HepG2 (cell line): ENCODE measurements around the gene RPP14. TPM values are rescaled to one million over a fixed set of nuclear protein-coding genes. Genes with fewer than 3 reads are reported as not detected.

Experiments used
- ELF1 ChIP-seq: sonication (generic); formaldehyde crosslinking; IDR thresholded peaks from 2 replicates; pipeline ENCODE4 v1.4.0; 2020; ENCODE audit warnings: missing genetic modification reagents
- ELF4 ChIP-seq: sonication (generic); formaldehyde crosslinking; IDR thresholded peaks from 2 replicates; pipeline ENCODE4 v1.5.0; 2020; ENCODE audit warnings: missing genetic modification reagents, mild to moderate bottlenecking, moderate library complexity, borderline replicate concordance
- FOXK2 ChIP-seq: fragments of 450-650 bp; IDR thresholded peaks from 2 replicates; pipeline ENCODE4 v1.6.1; 2016
- HIVEP1 ChIP-seq: sonication (generic); formaldehyde crosslinking; IDR thresholded peaks from 2 replicates; pipeline ENCODE4 v1.4.0; 2020; ENCODE audit warnings: mild to moderate bottlenecking, missing genetic modification reagents
- NFKBIZ ChIP-seq: IDR thresholded peaks from 2 replicates; pipeline ENCODE4 v1.6.1; 2018; ENCODE audit warnings: missing genetic modification reagents, missing compliant biosample characterization
- PAXIP1 ChIP-seq: sonication (generic); formaldehyde crosslinking; conservative IDR thresholded peaks from 2 replicates; pipeline ENCODE4 v1.4.0; 2020; ENCODE audit warnings: mild to moderate bottlenecking, missing genetic modification reagents, moderate library complexity
- SCMH1 ChIP-seq: sonication (generic); formaldehyde crosslinking; IDR thresholded peaks from 2 replicates; pipeline ENCODE4 v1.9.0; 2021; ENCODE audit warnings: missing genetic modification reagents, mild to moderate bottlenecking, borderline replicate concordance
- SIN3A ChIP-seq: IDR thresholded peaks from 2 replicates; pipeline ENCODE4 v1.6.1; 2011; ENCODE audit warnings: low read depth, mild to moderate bottlenecking, control low read depth, low read length, borderline replicate concordance
- SIN3B ChIP-seq: fragments of 150-350 bp; IDR thresholded peaks from 2 replicates; pipeline ENCODE4 v1.6.1; 2014; ENCODE audit warnings: low read length
- TMF1 ChIP-seq: sonication (generic); formaldehyde crosslinking; IDR thresholded peaks from 2 replicates; pipeline ENCODE4 v1.8.1; 2022; ENCODE audit warnings: low read depth, missing genetic modification reagents
- YEATS4 ChIP-seq: sonication (generic); formaldehyde crosslinking; IDR thresholded peaks from 2 replicates; pipeline ENCODE4 v1.4.0; 2020; ENCODE audit warnings: missing genetic modification reagents, borderline replicate concordance
- ZBTB37 ChIP-seq: sonication (generic); formaldehyde crosslinking; IDR thresholded peaks from 2 replicates; pipeline ENCODE4 v1.4.0; 2020; ENCODE audit warnings: mild to moderate bottlenecking, missing genetic modification reagents
- ZBTB38 ChIP-seq: sonication (generic); formaldehyde crosslinking; IDR thresholded peaks from 2 replicates; pipeline ENCODE4 v1.5.1; 2020; ENCODE audit warnings: mild to moderate bottlenecking, missing genetic modification reagents
- ZBTB42 ChIP-seq: sonication (generic); formaldehyde crosslinking; IDR thresholded peaks from 2 replicates; pipeline ENCODE4 v1.5.0; 2020; ENCODE audit warnings: mild to moderate bottlenecking, missing genetic modification reagents
- ZBTB44 ChIP-seq: sonication (generic); formaldehyde crosslinking; IDR thresholded peaks from 2 replicates; pipeline ENCODE4 v1.4.0; 2020; ENCODE audit warnings: missing genetic modification reagents
- ZHX1 ChIP-seq: sonication (generic); formaldehyde crosslinking; IDR thresholded peaks from 2 replicates; pipeline ENCODE4 v1.8.1; 2022; ENCODE audit warnings: low read depth, mild to moderate bottlenecking, missing genetic modification reagents
- ZMYM3 ChIP-seq: sonication (generic); formaldehyde crosslinking; IDR thresholded peaks from 2 replicates; pipeline ENCODE4 v1.5.1; 2020; ENCODE audit warnings: mild to moderate bottlenecking, missing genetic modification reagents
- ZNF101 ChIP-seq: sonication (generic); formaldehyde crosslinking; IDR thresholded peaks from 2 replicates; pipeline ENCODE4 v1.4.0; 2020; ENCODE audit warnings: mild to moderate bottlenecking, low read depth, missing genetic modification reagents, borderline replicate concordance
- ZNF251 ChIP-seq: sonication (generic); formaldehyde crosslinking; IDR thresholded peaks from 2 replicates; pipeline ENCODE4 v1.9.0; 2021; ENCODE audit warnings: mild to moderate bottlenecking, missing genetic modification reagents
- ZNF75D ChIP-seq: sonication (generic); formaldehyde crosslinking; IDR thresholded peaks from 2 replicates; pipeline ENCODE4 v1.8.1; 2023; ENCODE audit warnings: missing genetic modification reagents, mild to moderate bottlenecking, borderline replicate concordance
- ZNF879 ChIP-seq: sonication (generic); formaldehyde crosslinking; IDR thresholded peaks from 2 replicates; pipeline ENCODE4 v1.8.1; 2023; ENCODE audit warnings: missing genetic modification reagents
- polyA plus RNA-seq, 8 experiments: library from polyadenylated mRNA; depleted of rRNA in 3 of 8; stranded (reverse) in 7 of 8; unstranded in 1 of 8; fragments of >200 nt; fragmentation: Illumina TruSeq in 4 of 8; extraction: Trizol in 4 of 8; gene quantifications; 2 replicates each; pipeline versions ENCODE4 v1.2.1 to v1.2.3, GENCODE V29; 2011 to 2016; ENCODE audit warnings: low read depth in 4 of 8, missing spikeins in 1 of 8, mixed read lengths in 1 of 8; ENCODE audit not compliant: insufficient read depth in 1 of 8
- total RNA-seq, 5 experiments: library from RNA; depleted of rRNA; stranded (reverse); fragments of >200 nt; fragmentation: Illumina TruSeq; extraction: Trizol; gene quantifications; 2 replicates each; pipeline ENCODE4 v1.2.3, GENCODE V29; 2016; ENCODE audit warnings: low read depth in 1 of 5

Gene RPP14
- total and polyA plus RNA-seq, 2 of the 13 experiments (the other 11 are each of a cell fraction or from before 2014, with no cell fraction given): 15.4 to 16.2 TPM

- TF ChIP-seq ELF4 (CRISPR knock-in tag) (no peak), YEATS4 (peak; percentile 72), SIN3A (peak; percentile 51; the same call in 1 of the 2 replicates), SIN3B (no peak), TMF1 (CRISPR knock-in tag) (peak; percentile 35; the same call in 1 of the 2 replicates), ZMYM3 (CRISPR knock-in tag) (peak; percentile 88; the same call in 1 of the 2 replicates), SCMH1 (CRISPR knock-in tag) (no peak), PAXIP1 (no peak), ZBTB44 (no peak), ZNF879 (CRISPR knock-in tag) (no peak), ZBTB42 (CRISPR knock-in tag) (no peak), ZBTB37 (CRISPR knock-in tag) (no peak), ZNF75D (CRISPR knock-in tag) (no peak), ZHX1 (CRISPR knock-in tag) (peak; percentile 47; the same call in 1 of the 2 replicates), ELF1 (no peak), HIVEP1 (CRISPR knock-in tag) (no peak), ZNF101 (CRISPR knock-in tag) (no peak), NFKBIZ (CRISPR knock-in tag) (no peak), ZNF251 (no peak), FOXK2 (no peak), ZBTB38 (CRISPR knock-in tag) (peak; percentile 33; the same call in 1 of the 2 replicates)
These were observed 26.6 kb downstream of the RPP14 start, which contains the start of gene PXK (continued) for GRCh38 chr3:58332575-58333188.
